GM12891 (cell line): ENCODE measurements around the gene ROR1.

ENCODE experiments used
- PAX5 ChIP-seq: IDR thresholded peaks from 2 replicates; pipeline ENCODE4 v1.6.1; 2011; ENCODE audit warnings: low read length, moderate library complexity, mild to moderate bottlenecking; ENCODE audit not compliant: insufficient read depth, severe bottlenecking
- POLR2A ChIP-seq: IDR thresholded peaks from 2 replicates; pipeline ENCODE4 v1.6.1; 2011; ENCODE audit warnings: low read depth, low read length, control low read depth
- POLR2AphosphoS5 ChIP-seq: IDR thresholded peaks from 2 replicates; pipeline ENCODE4 v1.6.1; 2011; ENCODE audit warnings: low read depth, low read length, control low read depth
- TAF1 ChIP-seq: IDR thresholded peaks from 2 replicates; pipeline ENCODE4 v1.6.1; 2011; ENCODE audit warnings: low read depth, low read length, control low read depth

DNA sequence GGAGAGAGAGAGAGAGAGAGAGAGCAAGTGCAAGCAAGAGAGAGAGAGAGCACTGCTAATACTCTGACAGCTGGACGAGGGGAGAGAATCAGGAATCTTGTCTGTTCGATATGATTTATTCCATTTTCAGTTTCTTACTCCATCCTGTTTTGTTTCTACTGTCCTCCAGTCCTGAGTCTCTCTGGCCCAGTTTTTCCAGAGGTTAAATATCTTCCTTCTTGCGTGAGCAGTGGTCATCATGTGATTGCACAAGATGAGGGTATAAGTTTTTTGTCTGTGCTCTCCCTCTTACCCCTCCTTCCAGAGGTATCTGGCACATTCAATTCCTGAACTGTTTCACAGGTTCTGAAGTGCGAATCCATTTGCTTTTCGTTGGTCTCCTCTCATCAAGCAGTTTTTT is 446.4 kb downstream of the ROR1 start:
- TF ChIP-seq POLR2A: no peak
- no peak for TF ChIP-seq POLR2AphosphoS5
- TF ChIP-seq TAF1: no peak
- TF ChIP-seq PAX5: no peak
